IMR-90 (cell line): ENCODE results near the gene NOP9. TPM values are rescaled to one million over a fixed set of nuclear protein-coding genes. Genes with fewer than 3 reads are reported as not detected.

Experiments used
- ATAC-seq: fragments of 200-7000 bp; cut with Tn5 transposase; 2 replicates; pipeline ENCODE4 v1.9.1; 2020; ENCODE audit warnings: low read depth, mild to moderate bottlenecking, moderate library complexity
- BruUV-seq: library from RNA; stranded (reverse); fragments of 400-500 nt; replicated peaks from 2 replicates; lab custom pipeline; 2021; lab: Mats Ljungman, UMichigan
- CTCF ChIA-PET: fragments of 300-600 bp; formaldehyde crosslinking; extraction: SDS; loops from one replicate; lab custom pipeline; 2021; ENCODE audit warnings: antibody characterized with exemption; lab: Yijun Ruan, JAX
- POLR2A ChIA-PET: fragments of 300-600 bp; sonication (Branson Sonifier 250); formaldehyde crosslinking; loops from one replicate; lab custom pipeline; 2022; ENCODE audit warnings: antibody characterized with exemption; ENCODE audit not compliant: unreplicated experiment; lab: Charles Lee
- DNase-seq: peaks from one replicate; pipeline ENCODE4 v3.0.0; 2013
- H2AFZ ChIP-seq: replicated peaks from 2 replicates; pipeline ENCODE3; 2013; ENCODE audit warnings: low read length, mild to moderate bottlenecking; ENCODE audit not compliant: poor library complexity
- H2AK5ac ChIP-seq: 2 replicates; pipeline ENCODE4 v1.6.1; 2013; ENCODE audit warnings: low read depth, low read length, inconsistent platforms
- H2AK9ac ChIP-seq: replicated peaks from 2 replicates; pipeline ENCODE3; 2013; ENCODE audit warnings: mild to moderate bottlenecking, low read depth, low read length, moderate library complexity; ENCODE audit not compliant: poor library complexity
- H2BK120ac ChIP-seq: 2 replicates; pipeline ENCODE4 v1.6.1; 2013; ENCODE audit warnings: low read depth, low read length, inconsistent platforms
- H2BK15ac ChIP-seq: 3 replicates; pipeline ENCODE4 v1.6.1; 2013; ENCODE audit warnings: low read depth, low read length, inconsistent platforms
- H2BK20ac ChIP-seq: 2 replicates; pipeline ENCODE4 v1.6.1; 2013; ENCODE audit warnings: low read depth, mild to moderate bottlenecking, inconsistent platforms, low read length, moderate library complexity
- H2BK5ac ChIP-seq: 2 replicates; pipeline ENCODE4 v1.6.1; 2013; ENCODE audit warnings: mild to moderate bottlenecking, low read depth, low read length, inconsistent platforms; ENCODE audit not compliant: poor library complexity, severe bottlenecking
- H3K14ac ChIP-seq: replicated peaks from 2 replicates; pipeline ENCODE4 v1.6.1; 2013; ENCODE audit warnings: low read depth, low read length, inconsistent platforms
- H3K18ac ChIP-seq: 2 replicates; pipeline ENCODE4 v1.6.1; 2013; ENCODE audit warnings: low read depth, low read length, control low read depth
- H3K23ac ChIP-seq: 2 replicates; pipeline ENCODE4 v1.6.1; 2013; ENCODE audit warnings: low read depth, low read length, inconsistent platforms
- H3K27ac ChIP-seq: 2 replicates; pipeline ENCODE4 v1.5.1; 2013; ENCODE audit warnings: mild to moderate bottlenecking, control low read depth, low read length; ENCODE audit not compliant: insufficient read depth
- H3K27me3 ChIP-seq: 2 replicates; pipeline ENCODE4 v1.6.1; 2013; ENCODE audit warnings: low read length; ENCODE audit not compliant: control insufficient read depth, insufficient read depth
- H3K36me3 ChIP-seq: 2 replicates; pipeline ENCODE4 v1.6.1; 2013; ENCODE audit warnings: low read length, mixed read lengths; ENCODE audit not compliant: control insufficient read depth, insufficient read depth
- H3K4ac ChIP-seq: 2 replicates; pipeline ENCODE4 v1.6.1; 2013; ENCODE audit warnings: low read depth, low read length, inconsistent platforms
- H3K4me1 ChIP-seq: 2 replicates; pipeline ENCODE4 v1.6.1; 2013; ENCODE audit warnings: low read length, mixed read lengths; ENCODE audit not compliant: control insufficient read depth, insufficient read depth
- H3K4me2 ChIP-seq: 2 replicates; pipeline ENCODE4 v1.6.1; 2013; ENCODE audit warnings: low read depth, mild to moderate bottlenecking, control low read depth, low read length, moderate library complexity
- H3K4me3 ChIP-seq: 2 replicates; pipeline ENCODE4 v1.5.1; 2013; ENCODE audit warnings: low read depth, mild to moderate bottlenecking, control low read depth, low read length, moderate library complexity; ENCODE audit not compliant: insufficient read depth
- H3K56ac ChIP-seq: 2 replicates; pipeline ENCODE4 v1.6.1; 2013; ENCODE audit warnings: low read length, inconsistent platforms; ENCODE audit not compliant: insufficient read depth; ENCODE audit errors: extremely low read depth
- H3K79me1 ChIP-seq, 2 experiments: 2 replicates each; pipeline ENCODE4 v1.6.1; 2013; ENCODE audit warnings: low read length in 2 of 2, inconsistent platforms in 1 of 2, low read depth in 1 of 2
- H3K9ac ChIP-seq: 2 replicates; pipeline ENCODE4 v1.6.1; 2013; ENCODE audit warnings: low read depth, low read length, control low read depth
- H3K9me1 ChIP-seq: 2 replicates; pipeline ENCODE4 v1.6.1; 2013; ENCODE audit warnings: low read length, inconsistent platforms; ENCODE audit not compliant: insufficient read depth
- H3K9me3 ChIP-seq: 2 replicates; pipeline ENCODE4 v1.6.1; 2013; ENCODE audit warnings: low read length; ENCODE audit not compliant: control insufficient read depth, insufficient read depth
- H4K20me1 ChIP-seq: 2 replicates; pipeline ENCODE4 v1.6.1; 2013; ENCODE audit warnings: low read length, inconsistent platforms; ENCODE audit not compliant: insufficient read depth
- H4K5ac ChIP-seq: 2 replicates; pipeline ENCODE4 v1.6.1; 2013; ENCODE audit warnings: mild to moderate bottlenecking, low read depth, low read length, control low read depth
- H4K8ac ChIP-seq, 2 experiments: 2 replicates each; pipeline ENCODE4 v1.6.1; 2013; ENCODE audit warnings: low read depth in 2 of 2, low read length in 2 of 2, control low read depth in 1 of 2, inconsistent platforms in 1 of 2
- H4K91ac ChIP-seq: 2 replicates; pipeline ENCODE4 v1.6.1; 2013; ENCODE audit warnings: low read depth, low read length, inconsistent platforms; ENCODE audit not compliant: insufficient read depth
- BHLHE40 ChIP-seq: fragments of 150-350 bp; IDR thresholded peaks from 2 replicates; pipeline ENCODE4 v1.6.1; 2016; ENCODE audit warnings: mild to moderate bottlenecking, low read depth, low read length
- CEBPB ChIP-seq: IDR thresholded peaks from 2 replicates; pipeline ENCODE4 v1.6.1; 2012; ENCODE audit warnings: low read depth, low read length, improper control_type of control experiment
- ELK1 ChIP-seq: fragments of 150-350 bp; IDR thresholded peaks from 2 replicates; pipeline ENCODE4 v1.6.1; 2016; ENCODE audit warnings: low read depth, mild to moderate bottlenecking, low read length, moderate library complexity, borderline replicate concordance
- FOS ChIP-seq: fragments of 150-350 bp; IDR thresholded peaks from 2 replicates; pipeline ENCODE4 v1.6.1; 2016; ENCODE audit warnings: low read depth, low read length
- MAFK ChIP-seq: IDR thresholded peaks from 2 replicates; pipeline ENCODE4 v1.6.1; 2012; ENCODE audit warnings: low read depth, low read length, improper control_type of control experiment
- MAZ ChIP-seq: IDR thresholded peaks from 2 replicates; pipeline ENCODE4 v1.6.1; 2012; ENCODE audit warnings: low read depth, mild to moderate bottlenecking, low read length, improper control_type of control experiment, moderate library complexity, borderline replicate concordance
- NFE2L2 ChIP-seq: fragments of 150-350 bp; IDR thresholded peaks from 2 replicates; pipeline ENCODE4 v1.6.1; 2016; ENCODE audit warnings: low read depth, mild to moderate bottlenecking, low read length
- RAD21 ChIP-seq: IDR thresholded peaks from 2 replicates; pipeline ENCODE4 v1.6.1; 2012; ENCODE audit warnings: low read length, improper control_type of control experiment
- WGBS, 2 experiments: methylation state at CpG; one replicate each; pipeline versions ENCODE4 v1.1.5 to v1.1.7; 2013; ENCODE audit warnings: missing lambda C conversion rate in 2 of 2; ENCODE audit not compliant: insufficient read length in 1 of 2; ENCODE audit errors: extremely low coverage in 2 of 2; 5-methylcytosine and 5-hydroxymethylcytosine counted together
- dilution Hi-C: fragments of 300-500 bp; cut with HindIII; formaldehyde crosslinking; loops from one replicate; pipeline ENCODE4 v1.14.3; 2018; ENCODE audit warnings: low sequenced_read_pairs; ENCODE audit not compliant: unreplicated experiment
- in situ Hi-C: fragments of 300-500 bp; cut with MboI; formaldehyde crosslinking; loops from 3 replicates; pipeline ENCODE4 v1.14.3; 2019; ENCODE audit warnings: low sequenced_read_pairs, inconsistent platforms, mixed read lengths
- intact Hi-C: fragments of 100-400 bp; cut with micrococcal nuclease; formaldehyde crosslinking; loops from 2 replicates; pipeline ENCODE4 v1.10.0; 2022
- polyA plus RNA-seq, 3 experiments: library from polyadenylated mRNA; depleted of rRNA; stranded (reverse); fragments of >200 nt; gene quantifications; 2 replicates each; pipeline ENCODE4 v1.2.3, GENCODE V29; 2012; ENCODE audit warnings: low replicate concordance in 1 of 3
- total RNA-seq: library from RNA; depleted of rRNA; stranded (reverse); fragments of >200 nt; gene quantifications from 2 replicates; pipeline ENCODE4 v1.2.3, GENCODE V29; 2012

Gene NOP9
- total and polyA plus RNA-seq, 2 of the 4 experiments (the other 2 are of a cell fraction): 11.8 to 25.8 TPM

DNA sequence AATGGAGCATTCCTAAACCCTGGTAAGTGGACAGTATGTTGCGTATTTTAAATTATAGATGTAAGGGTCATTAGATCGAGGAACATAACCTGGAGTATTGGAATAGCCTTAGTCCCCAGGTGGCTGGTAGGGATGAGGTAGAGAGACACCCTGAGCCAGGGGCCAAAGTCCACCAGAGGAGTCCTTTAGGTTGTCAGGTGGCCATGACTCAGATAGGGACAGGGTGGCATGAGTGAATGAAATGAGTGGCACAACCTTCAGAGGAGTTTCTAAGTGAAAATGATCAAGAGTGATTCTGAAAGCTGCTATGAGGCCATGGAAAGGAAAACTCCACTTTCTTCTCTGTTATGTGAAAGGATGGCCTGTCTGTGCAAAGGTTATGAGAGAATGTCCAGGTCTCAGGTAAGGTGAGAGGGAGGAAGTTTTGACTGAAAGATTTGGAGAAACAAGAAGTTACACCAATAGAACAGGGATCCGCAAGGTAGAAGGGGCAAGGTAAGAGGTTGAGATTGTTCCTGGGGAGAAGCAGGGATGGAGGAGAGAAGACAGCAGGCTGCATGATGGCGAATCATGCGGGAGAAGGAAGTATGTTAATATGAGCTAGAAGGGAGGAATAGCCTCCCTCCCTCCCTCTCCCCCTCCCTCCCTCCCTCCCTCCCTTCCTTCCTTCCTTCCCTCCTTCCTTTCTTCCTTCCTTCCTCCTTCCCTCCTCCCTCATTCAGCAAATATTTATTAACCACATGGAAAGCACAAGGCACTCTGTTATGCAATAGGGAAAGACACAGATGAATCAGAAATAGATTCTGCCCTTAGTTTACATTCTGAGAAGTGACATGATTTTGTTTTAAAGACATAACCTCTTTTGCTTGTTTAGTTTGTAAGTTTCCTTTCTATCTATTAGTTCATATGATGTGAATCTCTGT is 54.2 kb downstream of the NOP9 start:
- Histone ChIP-seq H3K9me3 (no peaks in the 10 kb centered on the region), H3K27me3 (peaks cover 12% of the 10 kb centered on the region), H3K18ac (peak overlapping the region; percentile 77), H3K56ac (no peak overlapping the region), H3K4me1 (peaks cover 9% of the 10 kb centered on the region), H3K23ac (no peak overlapping the region), H3K4me2 (peak overlapping the region; percentile 18; the same call in 1 of the 2 replicates), H4K91ac (peak overlapping the region; percentile 14; the same call in 1 of the 2 replicates), H3K36me3 (no peaks in the 10 kb centered on the region), H2BK5ac (peak overlapping the region; percentile 5), H2BK15ac (0 out of 3 replicates have a peak overlapping the region, but pooled peaks have one; percentile 20), H4K8ac (no peak overlapping the region), H2AK5ac (peak overlapping the region; percentile 49), H4K20me1 (no peaks in the 10 kb centered on the region), H3K4me3 (no peak overlapping the region), H3K79me1 (no peaks in the 10 kb centered on the region), H3K9me1 (peaks cover 3% of the 10 kb centered on the region; the same call in 1 of the 2 replicates), H3K14ac (no peak overlapping the region), H2BK120ac (0 out of 2 replicates have a peak overlapping the region, but pooled peaks have one; percentile 60), H4K5ac (no peak overlapping the region), H3K27ac (no peak overlapping the region), H2AFZ (no peak overlapping the region), H2BK20ac (peak overlapping the region; percentile 64; the same call in 1 of the 2 replicates), H3K9ac (no peak overlapping the region), H2AK9ac (no peak overlapping the region), H3K4ac (peak overlapping the region; percentile 40; the same call in 1 of the 2 replicates)
- peak; percentile 46; the same call in 1 of the 2 replicates for TF ChIP-seq FOS
- TF ChIP-seq RAD21: no peak
- TF ChIP-seq BHLHE40: no peak
- peak; percentile 97 for TF ChIP-seq CEBPB
- no peak for TF ChIP-seq NFE2L2
- no peak for TF ChIP-seq ELK1
- no peak for TF ChIP-seq MAZ
- no peak for TF ChIP-seq MAFK
- ATAC-seq (peak; percentile 64), DNase-seq (peak; percentile 81)
- no TSS peak for BruUV-seq
- 100% methylated on average over 2 of the region's 5 CpGs; no CpG with 5 or more reads in 1 of the 2 experiments for WGBS, 2 experiments
- ChIA-PET CTCF (interaction anchor here (0.6 kb wide), 2 partner anchors 20 to 82 kb away, joined by 4 to 8 read pairs; no protein-coding TSS in a partner anchor), POLR2A (no interaction called here)
- dilution Hi-C loops: no loop called here
- in situ Hi-C loops: no loop called here
- intact Hi-C loops: loop anchor here (1.0 kb wide), 1 partner anchor 11 kb away; no protein-coding TSS in a partner anchor
